Colonic mucosa (tissue), 4 donors: ENCODE results near the gene UNC5B. TPM values are rescaled to one million over a fixed set of nuclear protein-coding genes. Genes with fewer than 3 reads are reported as not detected.

Experiments used
- DNase-seq: peaks from one replicate; pipeline ENCODE4 v3.0.0-alpha.2; 2020
- H3K27ac ChIP-seq: fragments of 200-600 bp; one replicate; pipeline ENCODE4 v1.8.0; 2021
- H3K27me3 ChIP-seq: fragments of 200-600 bp; one replicate; pipeline ENCODE4 v1.8.0; 2021
- H3K36me3 ChIP-seq: fragments of 200-600 bp; one replicate; pipeline ENCODE4 v1.8.0; 2021
- H3K4me1 ChIP-seq: fragments of 200-600 bp; one replicate; pipeline ENCODE4 v1.8.0; 2021; ENCODE audit warnings: mild to moderate bottlenecking
- H3K4me3 ChIP-seq: fragments of 200-600 bp; one replicate; pipeline ENCODE4 v1.8.0; 2021
- H3K9ac ChIP-seq, 2 donors: one replicate each; pipeline ENCODE4 v1.7.0; 2013; ENCODE audit warnings: control low read depth in 2 of 2, low read depth in 2 of 2, low read length in 2 of 2
- H3K9me3 ChIP-seq: fragments of 200-600 bp; one replicate; pipeline ENCODE4 v1.8.0; 2021
- intact Hi-C: fragments of 100-400 bp; cut with DNase I; formaldehyde crosslinking; loops from one replicate; pipeline ENCODE4 v1.14.1; 2022
- total RNA-seq, 2 donors: library from RNA; stranded (reverse); fragmentation: NEBNext Ultra II Directional in 1 of 2; extraction: Animal tissue kit (Norgen Biotek cat#: 25700) in 1 of 2; gene quantifications; one replicate each; pipeline ENCODE4 v1.2.1, GENCODE V29; 2021
- TF ChIP-seq, protein P1 (sequence below): fragments of 200-600 bp; IDR thresholded peaks from one replicate; pipeline ENCODE4 v1.8.0; 2022; ENCODE audit warnings: antibody characterized with exemption, mild to moderate bottlenecking
- donor health status: healthy.
- donor health status: DM: no; HTN: no; CAD: no.
- donor health status: DM: no; HTN: no; CAD: no.

UNC5B gene
- total RNA-seq, 2 donors from 2014 or later, result 18.4 to 18.5 TPM

DNA sequence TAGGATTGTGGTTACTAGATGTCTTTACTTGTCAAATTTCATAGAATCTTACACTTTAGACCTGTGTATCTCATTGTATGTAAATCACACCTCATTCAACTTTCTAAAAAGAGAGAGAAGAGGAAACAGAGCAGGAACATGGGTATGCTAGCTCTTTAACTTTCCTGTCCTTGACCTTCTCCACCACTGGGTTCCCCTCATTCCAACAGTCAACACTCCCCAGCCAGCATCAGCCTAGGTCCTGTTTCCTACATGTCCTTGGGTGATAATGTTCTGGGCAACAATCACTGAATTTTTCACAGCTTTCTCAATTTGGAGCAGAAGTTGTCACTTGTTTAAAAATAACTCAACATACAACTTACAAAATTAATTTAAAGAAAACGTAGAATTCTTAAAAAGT, 9.2 kb upstream of the UNC5B start:
- TF ChIP-seq, protein P1, sequence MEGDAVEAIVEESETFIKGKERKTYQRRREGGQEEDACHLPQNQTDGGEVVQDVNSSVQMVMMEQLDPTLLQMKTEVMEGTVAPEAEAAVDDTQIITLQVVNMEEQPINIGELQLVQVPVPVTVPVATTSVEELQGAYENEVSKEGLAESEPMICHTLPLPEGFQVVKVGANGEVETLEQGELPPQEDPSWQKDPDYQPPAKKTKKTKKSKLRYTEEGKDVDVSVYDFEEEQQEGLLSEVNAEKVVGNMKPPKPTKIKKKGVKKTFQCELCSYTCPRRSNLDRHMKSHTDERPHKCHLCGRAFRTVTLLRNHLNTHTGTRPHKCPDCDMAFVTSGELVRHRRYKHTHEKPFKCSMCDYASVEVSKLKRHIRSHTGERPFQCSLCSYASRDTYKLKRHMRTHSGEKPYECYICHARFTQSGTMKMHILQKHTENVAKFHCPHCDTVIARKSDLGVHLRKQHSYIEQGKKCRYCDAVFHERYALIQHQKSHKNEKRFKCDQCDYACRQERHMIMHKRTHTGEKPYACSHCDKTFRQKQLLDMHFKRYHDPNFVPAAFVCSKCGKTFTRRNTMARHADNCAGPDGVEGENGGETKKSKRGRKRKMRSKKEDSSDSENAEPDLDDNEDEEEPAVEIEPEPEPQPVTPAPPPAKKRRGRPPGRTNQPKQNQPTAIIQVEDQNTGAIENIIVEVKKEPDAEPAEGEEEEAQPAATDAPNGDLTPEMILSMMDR, result no peak
- Histone ChIP-seq H3K9ac (no peak overlapping the region), H3K9me3 (no peaks in the 10 kb centered on the region), H3K36me3 (no peaks in the 10 kb centered on the region), H3K27me3 (no peaks in the 10 kb centered on the region), H3K4me1 (no peaks in the 10 kb centered on the region), H3K4me3 (no peak overlapping the region), H3K27ac (no peak overlapping the region)
- no peak for DNase-seq
- intact Hi-C loops, result no loop called here

DNA sequence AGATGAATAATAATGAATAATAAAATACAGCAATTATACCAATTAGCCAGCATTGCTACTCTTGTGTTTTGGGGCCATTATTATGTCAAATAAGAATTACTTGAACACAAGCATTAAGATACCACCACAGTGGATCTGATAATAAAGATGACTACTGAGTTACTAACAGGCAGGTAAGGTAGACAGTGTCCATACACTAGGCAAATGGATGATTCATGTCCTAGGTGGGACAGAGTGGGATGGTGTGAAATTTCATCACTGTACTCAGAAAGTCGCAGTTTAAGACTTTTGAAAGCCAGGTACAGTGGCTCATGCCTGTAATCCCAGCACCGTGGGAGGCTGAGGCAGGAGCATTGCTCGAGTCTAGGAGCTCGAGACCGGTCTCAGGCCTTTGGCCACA, 8.7 kb upstream of the UNC5B start:
- no peaks in the 10 kb centered on the region for H3K27me3 ChIP-seq
- H3K9ac ChIP-seq, result no peak overlapping the region
- no peaks in the 10 kb centered on the region for H3K4me1 ChIP-seq
- intact Hi-C loops, result no loop called here
- TF ChIP-seq, protein P1, result no peak
- H3K4me3 ChIP-seq, result no peak overlapping the region
- H3K27ac ChIP-seq, result no peak overlapping the region
- DNase-seq, result no peak
- H3K9me3 ChIP-seq, result no peaks in the 10 kb centered on the region
- H3K36me3 ChIP-seq, result no peaks in the 10 kb centered on the region

DNA sequence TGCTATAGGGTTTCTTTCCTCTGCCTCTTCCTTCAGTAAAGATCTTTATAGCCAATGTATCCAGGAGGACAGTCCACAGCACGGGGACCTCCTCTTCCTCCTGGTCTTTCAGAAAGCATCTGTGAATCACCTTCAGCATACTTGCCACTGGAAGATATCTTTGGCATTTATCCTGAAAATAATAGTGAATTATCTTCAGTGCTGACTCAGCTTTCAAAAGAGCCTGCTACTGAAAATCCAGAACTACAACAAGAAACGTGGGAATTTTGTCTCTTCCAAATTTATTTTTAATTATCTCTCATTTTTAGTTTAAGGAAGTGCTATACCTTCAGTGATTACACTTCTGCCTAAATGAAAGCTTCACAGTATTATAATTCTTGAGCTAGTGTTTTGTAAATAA, 7.6 kb upstream of the UNC5B start:
- H3K36me3 ChIP-seq, result no peaks in the 10 kb centered on the region
- no peak overlapping the region for H3K27ac ChIP-seq
- H3K4me3 ChIP-seq, result no peak overlapping the region
- no peak overlapping the region for H3K9ac ChIP-seq
- TF ChIP-seq, protein P1, result no peak
- intact Hi-C loops, result loop anchor here (5.0 kb wide), 2 partner anchors 277 to 302 kb away; no protein-coding TSS in a partner anchor
- no peaks in the 10 kb centered on the region for H3K4me1 ChIP-seq
- no peak for DNase-seq
- H3K27me3 ChIP-seq, result peaks cover 4% of the 10 kb centered on the region
- no peaks in the 10 kb centered on the region for H3K9me3 ChIP-seq

DNA sequence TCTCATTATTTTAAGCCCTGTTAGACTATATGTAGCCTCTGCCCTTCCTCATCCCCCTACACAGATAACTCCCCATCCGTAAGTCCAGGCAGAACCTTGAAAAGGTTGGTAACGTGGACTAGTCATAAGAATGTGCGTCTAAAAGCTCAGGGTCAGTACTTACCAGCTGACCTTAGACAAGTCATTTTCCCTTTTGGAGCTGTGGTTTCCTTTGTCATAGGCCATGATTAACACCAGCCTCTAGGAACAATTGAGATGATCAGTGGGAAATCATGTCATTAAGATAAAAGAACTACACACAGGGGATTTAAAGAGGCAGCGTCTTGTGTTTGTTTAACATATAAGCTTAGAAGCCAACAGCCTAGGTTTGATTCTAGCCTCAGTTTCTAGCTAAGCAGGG, 6.9 kb upstream of the UNC5B start:
- Histone ChIP-seq H3K4me3 (no peak overlapping the region), H3K27me3 (peaks cover 9% of the 10 kb centered on the region), H3K9me3 (no peaks in the 10 kb centered on the region), H3K9ac (no peak overlapping the region), H3K36me3 (no peaks in the 10 kb centered on the region), H3K27ac (no peak overlapping the region), H3K4me1 (no peaks in the 10 kb centered on the region)
- no peak for DNase-seq
- TF ChIP-seq, protein P1, result no peak
- intact Hi-C loops, result loop anchor here (5.0 kb wide), 2 partner anchors 278 to 303 kb away; no protein-coding TSS in a partner anchor

DNA sequence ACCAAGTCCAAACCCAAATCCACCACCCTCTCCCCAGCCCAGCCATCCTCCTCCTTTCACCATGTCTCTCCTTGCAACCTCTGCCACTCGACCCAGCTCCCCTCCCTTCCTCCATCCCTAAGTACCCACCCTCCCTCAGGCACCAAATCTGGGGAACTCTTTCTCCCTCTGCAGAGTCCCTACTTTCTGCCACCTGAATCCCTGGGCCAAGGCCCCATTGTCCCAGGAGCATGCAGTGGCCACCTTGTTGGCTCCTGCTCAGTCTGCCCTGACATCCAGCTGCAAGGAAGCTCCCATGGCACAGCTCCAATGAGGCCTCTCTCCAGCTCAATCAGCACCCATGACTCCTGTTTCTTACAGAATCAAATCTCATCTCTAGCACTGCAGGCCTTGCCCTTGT, 5.5 kb upstream of the UNC5B start:
- intact Hi-C loops, result loop anchor here (5.0 kb wide), 2 partner anchors 280 to 305 kb away; no protein-coding TSS in a partner anchor
- TF ChIP-seq, protein P1, result no peak
- no peak overlapping the region for H3K27ac ChIP-seq
- H3K27me3 ChIP-seq, result peaks cover 20% of the 10 kb centered on the region
- no peaks in the 10 kb centered on the region for H3K4me1 ChIP-seq
- no peaks in the 10 kb centered on the region for H3K36me3 ChIP-seq
- no peak overlapping the region for H3K4me3 ChIP-seq
- DNase-seq, result no peak
- no peaks in the 10 kb centered on the region for H3K9me3 ChIP-seq
- no peak overlapping the region for H3K9ac ChIP-seq
